Fibroblast of villous mesenchyme (primary cell): ENCODE results near the gene CFAP68. TPM values are rescaled to one million over a fixed set of nuclear protein-coding genes. Genes with fewer than 3 reads are reported as not detected.
"Not testable (repeated sequence)": the region's sequence is repeated elsewhere in the genome, so short reads cannot be mapped to it uniquely, and the experiment has no call there.

Experiments used
- DNase-seq: peaks from one replicate; pipeline ENCODE4 v3.0.0-alpha.2; 2010; ENCODE audit warnings: low read depth
- H3K4me3 ChIP-seq: 2 replicates; pipeline ENCODE4 v1.5.1; 2011; ENCODE audit warnings: low read depth, mild to moderate bottlenecking, low read length
- total RNA-seq: library from RNA; depleted of rRNA; stranded (reverse); fragments of >200 nt; gene quantifications from 2 replicates; pipeline ENCODE4 v1.2.3, GENCODE V29; 2012
- TF ChIP-seq, protein P1 (sequence below): IDR thresholded peaks from 2 replicates; pipeline ENCODE4 v1.5.1; 2012; ENCODE audit warnings: low read depth, mild to moderate bottlenecking, low read length; ENCODE audit not compliant: insufficient read depth

The CFAP68 gene
- total RNA-seq, 1 donor, result 4.3 TPM

DNA sequence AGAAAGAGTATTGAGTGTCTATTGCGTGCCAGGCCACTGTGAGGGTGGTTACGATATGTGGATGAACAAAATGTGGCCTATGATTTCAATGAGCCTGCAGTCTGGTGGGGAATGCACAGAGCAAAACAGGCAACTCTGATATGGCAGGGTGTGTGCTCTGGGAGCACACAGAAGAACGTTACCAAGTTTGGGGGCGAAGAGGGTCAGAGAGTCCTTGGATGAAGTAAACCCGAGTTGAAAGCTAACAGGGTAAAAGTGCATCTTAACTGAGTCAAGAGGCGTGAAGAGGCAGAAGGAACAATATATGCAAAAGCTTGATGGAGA lies 258 bp downstream of the CFAP68 start:
- no peak for DNase-seq
- H3K4me3 ChIP-seq, result peak overlapping the region; percentile 75
- TF ChIP-seq, protein P1, sequence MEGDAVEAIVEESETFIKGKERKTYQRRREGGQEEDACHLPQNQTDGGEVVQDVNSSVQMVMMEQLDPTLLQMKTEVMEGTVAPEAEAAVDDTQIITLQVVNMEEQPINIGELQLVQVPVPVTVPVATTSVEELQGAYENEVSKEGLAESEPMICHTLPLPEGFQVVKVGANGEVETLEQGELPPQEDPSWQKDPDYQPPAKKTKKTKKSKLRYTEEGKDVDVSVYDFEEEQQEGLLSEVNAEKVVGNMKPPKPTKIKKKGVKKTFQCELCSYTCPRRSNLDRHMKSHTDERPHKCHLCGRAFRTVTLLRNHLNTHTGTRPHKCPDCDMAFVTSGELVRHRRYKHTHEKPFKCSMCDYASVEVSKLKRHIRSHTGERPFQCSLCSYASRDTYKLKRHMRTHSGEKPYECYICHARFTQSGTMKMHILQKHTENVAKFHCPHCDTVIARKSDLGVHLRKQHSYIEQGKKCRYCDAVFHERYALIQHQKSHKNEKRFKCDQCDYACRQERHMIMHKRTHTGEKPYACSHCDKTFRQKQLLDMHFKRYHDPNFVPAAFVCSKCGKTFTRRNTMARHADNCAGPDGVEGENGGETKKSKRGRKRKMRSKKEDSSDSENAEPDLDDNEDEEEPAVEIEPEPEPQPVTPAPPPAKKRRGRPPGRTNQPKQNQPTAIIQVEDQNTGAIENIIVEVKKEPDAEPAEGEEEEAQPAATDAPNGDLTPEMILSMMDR, result no peak

DNA sequence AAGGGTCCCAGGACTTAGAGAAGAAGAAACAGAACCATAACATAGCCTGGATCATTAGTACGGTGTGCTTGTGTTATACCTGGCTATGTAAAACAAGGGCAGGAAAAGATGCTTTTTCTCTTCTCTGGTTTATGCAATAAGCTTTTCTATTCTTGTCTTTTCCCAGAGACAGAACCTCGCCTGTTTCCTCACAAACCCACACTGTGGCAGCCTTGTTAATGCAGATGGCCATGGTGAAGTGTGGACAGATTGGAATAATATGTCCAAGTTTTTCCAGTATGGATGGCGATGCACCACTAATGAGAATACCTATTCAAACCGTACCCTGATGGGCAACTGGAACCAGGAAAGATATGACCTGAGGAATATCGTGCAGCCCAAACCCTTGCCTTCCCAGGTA lies 2.9 kb downstream of the CFAP68 start:
- TF ChIP-seq, protein P1, result no peak
- no peak overlapping the region for H3K4me3 ChIP-seq
- DNase-seq, result no peak

DNA sequence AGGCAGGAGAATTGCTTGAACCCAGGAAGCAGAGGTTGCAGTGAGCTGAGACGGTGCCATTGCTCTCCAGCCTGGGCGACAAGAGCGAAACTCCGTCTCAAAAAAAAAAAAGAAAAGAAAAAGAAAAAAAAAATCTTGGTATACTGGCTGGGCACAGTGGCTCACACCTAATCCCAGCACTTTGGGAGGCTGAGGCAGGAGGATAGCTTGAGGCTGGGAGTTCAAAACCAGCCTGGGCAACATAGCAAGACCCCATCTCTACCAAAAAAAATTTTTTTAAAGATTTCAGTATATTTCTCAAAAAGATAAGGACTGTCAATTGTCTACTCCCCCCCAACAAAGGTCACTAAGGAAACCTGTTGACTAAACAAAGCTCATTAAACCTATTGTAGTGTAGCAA lies 5.7 kb downstream of the CFAP68 start:
- H3K4me3 ChIP-seq, DNase-seq: not testable (repeated sequence)

DNA sequence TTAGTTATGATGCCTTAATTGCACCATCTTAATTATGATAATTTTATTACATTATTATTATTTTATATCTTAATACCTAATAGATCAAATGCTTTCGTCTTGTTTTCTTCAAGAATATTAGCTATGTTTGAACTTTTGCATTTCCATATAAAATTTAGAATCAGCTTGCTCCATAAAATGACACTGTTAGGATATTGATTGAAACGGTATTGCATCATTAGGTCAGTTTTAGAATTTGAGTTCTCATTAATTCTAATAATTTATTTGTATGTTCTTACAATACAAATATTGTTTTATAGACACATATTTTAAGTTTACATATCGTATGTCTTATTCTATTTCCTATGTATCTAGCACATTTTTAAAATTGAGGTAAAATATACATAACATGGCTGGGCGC lies 6.7 kb downstream of the CFAP68 start:
- no peak for DNase-seq
- TF ChIP-seq, protein P1, result no peak
- H3K4me3 ChIP-seq, result no peak overlapping the region

DNA sequence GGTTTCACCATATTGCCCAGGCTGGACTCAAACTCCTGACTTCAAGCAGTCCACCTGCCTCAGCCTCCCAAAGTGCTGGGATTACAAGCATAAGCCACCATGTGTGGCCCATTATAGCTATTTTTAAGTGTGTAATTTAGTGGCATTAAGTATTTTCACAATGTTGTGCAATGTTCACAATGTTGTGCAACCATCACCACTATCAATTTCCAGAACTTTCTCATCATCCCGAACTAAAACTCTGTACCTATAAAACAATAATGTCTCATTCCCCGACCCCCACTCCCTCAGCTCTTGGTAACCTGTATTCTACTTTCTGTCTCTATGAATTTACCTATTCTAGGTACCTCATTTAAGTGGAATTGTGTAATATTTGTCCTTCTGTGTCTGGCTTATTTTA lies 7.5 kb downstream of the CFAP68 start:
- no peak overlapping the region for H3K4me3 ChIP-seq
- DNase-seq, result peak; percentile 17
- TF ChIP-seq, protein P1, result no peak

DNA sequence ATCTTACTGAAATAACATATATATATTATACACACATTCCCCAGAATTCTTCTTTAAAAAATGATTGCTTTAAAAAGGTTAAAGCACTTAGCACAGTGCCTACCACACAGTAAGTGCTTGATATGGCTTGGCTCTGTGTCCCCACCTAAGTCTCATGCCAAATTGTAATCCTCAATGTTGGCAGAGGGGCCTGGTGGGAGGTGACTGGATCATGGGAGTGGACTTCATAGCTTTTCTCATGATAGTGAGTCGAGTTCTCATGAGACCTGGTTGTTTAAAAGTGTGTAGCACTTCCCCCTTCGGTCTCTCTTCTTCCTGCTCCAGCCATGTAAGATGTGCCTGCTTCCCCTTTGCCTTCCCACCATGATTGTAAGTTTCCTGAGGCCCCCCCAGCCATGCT lies 26.1 kb downstream of the CFAP68 start:
- no peak for DNase-seq
- H3K4me3 ChIP-seq, result no peak overlapping the region
- TF ChIP-seq, protein P1, result no peak

DNA sequence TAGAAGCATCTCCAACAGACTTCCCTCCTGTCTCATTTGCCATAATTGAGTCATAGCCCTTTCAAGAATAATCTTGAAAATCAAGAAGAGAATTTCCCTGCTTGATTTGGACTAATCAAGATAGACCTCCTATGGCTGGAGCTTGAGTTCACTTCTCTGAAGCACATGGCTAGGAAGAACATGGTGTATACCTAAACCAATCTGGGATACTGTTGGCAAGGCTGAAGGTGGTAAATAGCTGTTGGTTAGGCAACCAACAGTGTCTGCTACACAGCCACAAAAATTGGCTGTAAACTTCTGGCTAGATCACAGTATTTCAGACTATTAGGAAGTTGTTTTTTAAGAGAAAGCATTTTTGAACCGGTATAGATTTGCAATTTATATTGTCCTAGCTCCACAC lies 27.3 kb downstream of the CFAP68 start:
- TF ChIP-seq, protein P1, result no peak
- H3K4me3 ChIP-seq, result no peak overlapping the region
- no peak for DNase-seq
